Muscle of arm (tissue), 14 donors: Measurements from ENCODE around the gene MAX. TPM values are rescaled to one million over a fixed set of nuclear protein-coding genes. Genes with fewer than 3 reads are reported as not detected.

Experiments
- DNase-seq: peaks from one replicate; pipeline ENCODE4 v3.0.0-alpha.2; 2013
- long read RNA-seq, 11 donors: transcript quantifications; one replicate each; lab custom pipeline, GENCODE V29; 2026
- polyA plus RNA-seq, 12 donors: library from polyadenylated mRNA; unstranded; fragments of 120-200 nt; gene quantifications; one replicate each; pipeline ENCODE4 v1.2.1, GENCODE V29; 2013; ENCODE audit not compliant: insufficient read length in 12 of 12

Gene MAX, protein sequence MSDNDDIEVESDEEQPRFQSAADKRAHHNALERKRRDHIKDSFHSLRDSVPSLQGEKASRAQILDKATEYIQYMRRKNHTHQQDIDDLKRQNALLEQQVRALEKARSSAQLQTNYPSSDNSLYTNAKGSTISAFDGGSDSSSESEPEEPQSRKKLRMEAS
- polyA plus RNA-seq, result 100 to 1,000 TPM in 1 of 12 donors, 10 to 100 TPM in 10, not detected in 1; 29.1 to 143 (median 35.0) TPM
- long read RNA-seq, donor 1, transcript MAX-213 (3 exons, 585 nt), result minor isoform, 7 of 89 reads
- long read RNA-seq, donor 1, transcript MAX-205 (5 exons, 1,546 nt), result minor isoform, 29 of 89 reads
- long read RNA-seq, donor 1, transcript MAX-204 (4 exons, 1,973 nt), result major isoform, 43 of 89 reads
- long read RNA-seq, donor 1, partial matches to known transcripts, result 0 of 89 reads
- long read RNA-seq, donor 1, other reads (novel, unspliced or antisense), result 0 of 89 reads
- long read RNA-seq, donor 2, transcript MAX-204 (4 exons, 1,973 nt), result major isoform, 14 of 28 reads
- long read RNA-seq, donor 2, transcript MAX-205 (5 exons, 1,546 nt), result minor isoform, 10 of 28 reads
- long read RNA-seq, donor 2, partial matches to known transcripts, result 0 of 28 reads
- long read RNA-seq, donor 2, other reads (novel, unspliced or antisense), result 0 of 28 reads
- long read RNA-seq, donor 3, transcript MAX-205 (5 exons, 1,546 nt), result major isoform, 7 of 11 reads
- long read RNA-seq, donor 3, partial matches to known transcripts, result 0 of 11 reads
- long read RNA-seq, donor 3, other reads (novel, unspliced or antisense), result 0 of 11 reads
- long read RNA-seq, donor 4, partial matches to known transcripts, result 0 of 9 reads
- long read RNA-seq, donor 4, other reads (novel, unspliced or antisense), result 0 of 9 reads
- long read RNA-seq, donor 5, transcript MAX-205 (5 exons, 1,546 nt), result minor isoform, 6 of 20 reads
- long read RNA-seq, donor 5, transcript MAX-204 (4 exons, 1,973 nt), result major isoform, 10 of 20 reads
- long read RNA-seq, donor 5, partial matches to known transcripts, result 0 of 20 reads
- long read RNA-seq, donor 5, other reads (novel, unspliced or antisense), result 0 of 20 reads
- long read RNA-seq, donor 6, partial matches to known transcripts, result 0 of 5 reads
- long read RNA-seq, donor 6, other reads (novel, unspliced or antisense), result 0 of 5 reads
- long read RNA-seq, donor 7, transcript MAX-205 (5 exons, 1,546 nt), result major isoform, 5 of 14 reads
- long read RNA-seq, donor 7, partial matches to known transcripts, result 0 of 14 reads
- long read RNA-seq, donor 7, other reads (novel, unspliced or antisense), result 0 of 14 reads
- long read RNA-seq, donor 8, transcript MAX-205 (5 exons, 1,546 nt), result major isoform, 16 of 28 reads
- long read RNA-seq, donor 8, transcript MAX-204 (4 exons, 1,973 nt), result minor isoform, 9 of 28 reads
- long read RNA-seq, donor 8, partial matches to known transcripts, result 0 of 28 reads
- long read RNA-seq, donor 8, other reads (novel, unspliced or antisense), result 0 of 28 reads
- long read RNA-seq, donor 9, transcript MAX-205 (5 exons, 1,546 nt), result major isoform, 11 of 23 reads
- long read RNA-seq, donor 9, transcript MAX-204 (4 exons, 1,973 nt), result minor isoform, 9 of 23 reads
- long read RNA-seq, donor 9, partial matches to known transcripts, result 0 of 23 reads
- long read RNA-seq, donor 9, other reads (novel, unspliced or antisense), result 0 of 23 reads
- long read RNA-seq, donor 10, transcript MAX-204 (4 exons, 1,973 nt), result major isoform, 7 of 20 reads
- long read RNA-seq, donor 10, partial matches to known transcripts, result 0 of 20 reads
- long read RNA-seq, donor 10, other reads (novel, unspliced or antisense), result 0 of 20 reads
- long read RNA-seq, donor 11, transcript MAX-204 (4 exons, 1,973 nt), result major isoform, 12 of 32 reads
- long read RNA-seq, donor 11, transcript MAX-205 (5 exons, 1,546 nt), result minor isoform, 7 of 32 reads
- long read RNA-seq, donor 11, partial matches to known transcripts, result 11 of 32 reads
- long read RNA-seq, donor 11, other reads (novel, unspliced or antisense), result 0 of 32 reads

DNA sequence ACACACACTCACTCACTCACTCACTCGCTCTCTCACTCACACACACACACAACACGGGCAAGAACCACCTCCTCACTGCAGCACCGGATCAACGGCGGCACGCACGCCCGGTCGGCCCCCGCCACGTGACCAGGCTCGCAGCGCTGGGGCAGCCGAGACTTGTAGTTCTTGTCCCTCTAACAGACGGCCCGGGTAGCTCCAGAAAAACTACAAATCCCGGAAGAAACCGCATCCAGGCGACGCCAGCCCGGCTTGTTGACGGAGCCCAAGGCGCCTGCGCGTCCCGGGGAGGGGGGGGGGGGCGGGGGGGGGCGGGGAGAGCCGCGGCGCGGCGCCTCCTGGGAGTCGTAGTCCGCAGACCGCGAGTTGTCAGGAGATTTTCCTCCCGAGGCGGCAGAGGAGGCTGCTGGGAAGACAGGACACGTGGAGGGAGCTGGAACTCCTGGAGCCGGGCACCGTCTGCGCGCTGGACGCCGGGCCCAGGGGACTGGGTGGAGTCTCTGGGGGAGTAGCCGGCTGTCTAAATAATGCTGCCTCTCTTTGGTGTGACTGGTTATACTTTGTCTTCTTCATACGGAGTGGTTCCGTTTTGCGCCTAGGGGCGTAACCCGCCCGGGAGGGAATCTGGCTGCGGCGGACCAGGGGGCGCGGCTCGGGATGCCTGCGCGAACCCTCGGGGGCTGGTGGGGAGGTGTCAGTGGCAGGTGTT lies at the start of gene MAX:
MAX (minus strand) TSS at position 77 of the 709 bp plus-strand sequence. CDS start 178 bp downstream, outside the sequence.
- peak; percentile 96 for DNase-seq

DNA sequence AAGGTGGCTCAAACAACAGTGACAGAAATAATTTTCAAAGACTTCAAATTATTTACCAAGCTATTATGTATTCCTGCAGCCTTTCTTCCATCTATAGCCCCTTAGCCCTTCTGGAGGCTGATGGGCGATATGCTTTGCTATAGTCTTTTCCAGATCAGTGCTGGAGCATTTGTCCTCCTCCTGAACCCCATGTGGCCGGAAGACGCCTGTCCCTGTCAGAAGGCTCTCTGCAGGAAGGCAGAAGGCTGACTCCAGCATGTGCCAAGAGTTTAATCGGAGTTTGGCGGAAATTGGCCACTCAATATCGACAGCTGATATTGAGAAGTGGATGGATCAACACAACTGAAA lies 49.3 kb upstream of the MAX start:
- DNase-seq, result no peak

DNA sequence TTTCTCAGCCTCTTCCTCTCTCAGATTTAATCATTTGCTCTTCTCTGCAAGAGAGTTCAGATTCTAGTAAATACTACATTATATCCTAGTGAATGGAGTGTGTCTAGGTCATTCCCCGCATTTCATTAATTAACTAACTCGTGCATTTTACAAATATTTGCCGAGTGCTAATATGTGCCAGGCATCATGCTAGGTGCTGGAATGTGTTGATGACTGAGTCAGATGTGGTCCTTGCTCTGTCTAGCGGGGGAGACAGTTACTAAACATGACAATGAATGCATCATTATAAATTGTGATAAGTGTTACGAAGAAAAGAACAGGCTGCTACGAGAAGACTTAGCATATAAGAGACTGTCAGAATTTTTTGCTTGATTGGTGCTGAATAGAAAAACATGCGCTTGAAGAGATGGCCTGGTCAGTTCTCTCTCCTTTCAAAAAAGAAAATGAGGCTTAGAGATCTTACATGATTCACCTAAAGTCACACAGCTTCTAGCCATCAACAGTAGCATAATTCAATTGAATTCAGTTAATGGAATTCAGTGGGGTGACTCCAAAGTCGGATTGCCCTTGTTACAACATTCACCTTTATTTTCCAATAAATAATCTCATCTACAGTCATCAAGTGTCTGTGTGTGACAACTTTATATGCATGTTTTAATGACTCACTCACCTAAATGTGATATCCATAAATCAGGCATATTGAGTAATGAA lies 48.7 kb upstream of the MAX start:
- DNase-seq, result no peak

DNA sequence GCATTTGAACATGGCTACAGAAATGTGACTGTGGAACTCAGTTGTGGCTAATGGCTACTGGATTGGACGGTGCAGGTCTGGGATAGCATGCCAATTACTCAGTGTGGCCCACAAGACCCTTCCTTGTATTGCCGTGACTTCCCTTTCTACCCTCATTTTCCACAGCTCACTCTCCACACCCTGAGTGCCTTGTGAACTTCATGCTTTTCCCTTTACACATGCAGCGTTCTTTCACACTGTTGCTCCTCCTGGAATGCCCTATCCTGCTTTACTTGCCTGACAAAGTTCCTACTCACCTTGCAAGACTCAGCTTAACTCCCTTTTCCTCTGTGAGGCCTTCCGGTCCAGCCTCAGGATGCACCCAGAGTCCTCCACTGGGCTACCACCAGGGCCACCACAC lies 46.8 kb upstream of the MAX start:
- DNase-seq, result no peak

DNA sequence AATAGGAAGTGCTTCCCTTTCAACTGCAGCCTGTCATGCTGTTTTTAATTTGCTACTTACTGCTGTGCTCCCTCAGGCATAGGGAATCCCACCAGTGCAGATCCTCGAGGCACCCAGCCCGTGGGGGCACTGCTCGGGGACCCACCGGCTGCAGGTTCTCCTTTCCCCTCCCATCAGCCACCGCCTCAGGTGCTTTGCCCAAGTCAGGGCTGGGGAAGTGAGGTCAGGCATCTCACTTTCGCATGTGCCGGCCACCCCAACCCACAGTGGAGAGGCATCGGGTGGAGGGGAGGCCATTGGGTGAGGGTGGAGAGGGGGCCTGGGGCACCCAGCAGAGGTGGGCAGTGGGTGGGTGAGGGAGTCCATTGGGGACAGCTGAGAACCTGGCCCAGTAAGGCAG lies 41.9 kb upstream of the MAX start:
- no peak for DNase-seq

DNA sequence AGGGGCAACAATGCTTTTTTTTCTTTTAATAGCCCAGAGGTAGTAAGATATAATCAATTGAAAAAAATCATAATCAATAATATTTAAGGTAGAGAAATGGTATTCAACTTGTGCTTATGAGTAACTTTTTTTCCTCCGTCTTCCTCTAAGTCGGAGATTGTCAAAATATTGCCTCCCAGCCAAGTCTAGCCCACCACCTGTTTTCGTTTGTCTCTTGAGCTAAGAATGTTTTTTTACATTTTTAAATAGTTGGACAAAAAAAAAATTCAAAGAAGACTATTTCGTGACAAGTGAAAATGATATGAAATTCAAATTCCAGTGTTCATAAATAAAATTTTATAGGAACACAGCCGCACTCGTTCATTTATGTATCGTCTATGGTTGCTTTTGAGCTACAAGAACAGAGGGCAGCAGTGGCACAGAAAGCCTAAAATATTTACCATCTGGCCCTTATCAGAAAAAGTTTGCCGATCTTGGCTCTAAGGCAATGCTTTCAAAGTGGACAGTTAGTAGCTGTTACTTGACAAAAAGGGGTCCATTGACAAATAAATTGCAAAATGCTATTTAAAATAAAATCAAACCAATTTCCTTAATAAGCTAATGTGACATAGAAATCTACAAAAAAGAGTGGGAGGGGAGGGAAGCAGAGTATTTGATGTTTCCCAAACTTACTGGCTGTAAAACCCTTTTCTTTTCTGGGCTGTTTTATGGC lies 40.8 kb upstream of the MAX start:
- DNase-seq, result no peak

DNA sequence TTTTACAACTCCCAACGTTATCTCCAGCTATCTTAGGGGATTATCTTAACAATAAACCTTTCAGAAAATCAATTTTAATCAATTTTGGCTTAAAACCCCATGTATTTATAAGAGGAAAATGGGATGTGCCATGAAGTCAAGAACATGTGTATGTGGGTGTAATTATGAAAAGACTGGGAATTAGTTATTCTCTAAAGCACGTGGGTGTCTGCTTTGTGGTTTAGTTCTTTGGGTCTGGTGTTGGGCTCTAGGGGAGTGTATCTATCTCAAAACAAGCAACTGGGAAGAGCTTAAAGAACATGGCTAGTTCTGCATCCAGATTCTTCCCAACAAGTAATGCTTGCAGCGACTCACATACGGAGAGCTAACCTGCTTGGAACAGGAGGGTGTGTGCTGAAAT lies 40.1 kb upstream of the MAX start:
- no peak for DNase-seq

DNA sequence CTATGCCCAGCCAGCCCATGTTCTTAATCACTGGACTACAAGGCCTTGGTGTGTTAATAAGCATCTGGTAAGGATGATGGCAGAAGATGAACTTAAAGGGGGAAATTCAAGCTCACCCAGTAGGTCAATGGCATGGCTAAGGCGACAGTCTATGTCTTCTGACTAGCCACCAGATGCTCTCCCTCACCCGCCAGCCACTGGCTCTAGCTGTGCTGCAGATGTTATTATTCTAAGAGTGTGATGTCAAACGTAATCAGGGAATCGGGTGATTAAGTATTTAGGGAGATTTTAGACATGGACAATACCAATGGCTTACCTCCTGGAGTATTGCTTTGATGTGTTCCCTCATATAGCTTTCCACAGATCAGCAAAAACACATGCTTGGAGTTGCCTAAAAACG lies 39.2 kb upstream of the MAX start:
- no peak for DNase-seq

DNA sequence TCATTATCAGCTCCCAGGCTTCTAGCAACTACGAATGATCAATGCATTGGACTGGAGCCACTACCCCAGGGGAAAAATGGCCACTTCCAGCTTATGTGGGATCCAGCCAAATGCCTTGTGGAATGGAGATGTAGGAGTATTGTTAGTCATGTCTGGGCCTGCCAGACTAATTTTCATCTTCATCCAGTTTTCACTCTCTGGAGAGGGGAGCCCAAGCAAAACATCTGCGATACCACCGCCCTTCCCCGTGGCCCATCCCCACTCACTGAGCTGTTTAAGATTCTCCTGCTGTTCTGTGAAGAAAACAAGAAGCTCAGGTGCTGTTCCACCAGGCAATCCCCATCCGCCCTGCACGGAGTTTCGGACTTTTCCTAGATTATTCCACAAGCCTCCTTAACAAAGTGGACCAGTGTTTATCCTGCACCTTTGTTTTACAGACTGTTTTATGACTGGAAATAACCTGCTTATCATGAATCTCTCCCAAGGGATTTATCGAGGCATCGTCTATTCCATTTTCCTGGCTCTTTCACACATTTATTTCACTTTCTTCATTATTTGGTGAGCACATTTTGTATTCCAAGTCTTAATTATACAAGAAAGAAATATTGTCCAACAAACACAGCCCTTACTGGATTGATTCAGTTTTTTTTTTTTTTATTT lies 35.5 kb upstream of the MAX start:
- no peak for DNase-seq

DNA sequence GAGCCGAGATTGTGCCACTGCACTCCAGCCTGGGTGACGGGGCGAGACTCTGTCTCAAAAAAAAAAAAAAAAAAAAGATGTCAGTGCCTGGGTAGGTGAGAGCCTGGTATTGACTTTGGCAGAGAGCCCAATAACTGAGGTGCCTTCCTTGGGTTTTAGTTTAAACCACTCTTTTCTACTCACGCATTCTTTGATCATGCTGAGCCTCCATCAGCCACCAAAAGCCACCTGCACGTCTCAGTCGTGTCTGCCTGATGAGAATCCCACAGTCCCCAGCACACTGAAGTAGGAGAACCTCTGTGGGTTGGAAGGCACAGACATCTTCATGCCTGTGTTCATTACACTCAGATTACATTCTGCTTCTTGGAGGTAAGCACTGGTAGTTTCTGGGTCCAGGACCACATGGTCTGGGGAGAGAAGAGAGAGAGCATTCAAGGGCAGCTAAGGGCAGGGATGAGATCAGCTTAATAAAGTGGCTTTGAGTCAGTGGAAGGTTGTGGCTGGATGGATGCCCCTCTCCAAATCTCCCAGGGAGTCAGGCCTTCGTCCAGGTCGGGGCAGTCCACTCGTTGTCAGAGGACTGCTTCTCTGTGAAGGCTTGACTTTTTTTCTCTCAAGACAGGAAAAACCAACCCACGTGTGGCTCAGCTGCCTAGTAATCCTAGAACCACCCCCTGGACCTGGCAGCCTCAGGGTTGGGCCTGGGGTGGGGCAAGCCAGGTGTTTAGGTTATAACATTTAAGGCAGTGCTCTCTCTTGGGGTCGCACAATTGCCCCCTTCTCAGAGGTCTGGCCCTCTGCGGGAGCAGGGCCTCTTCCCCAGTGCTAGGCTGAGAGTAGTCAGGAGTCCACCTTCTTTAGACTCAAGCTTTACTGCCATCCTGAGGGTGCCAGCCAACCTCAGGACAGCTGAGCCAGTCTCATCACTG lies 32.6 kb upstream of the MAX start:
- DNase-seq, result no peak

DNA sequence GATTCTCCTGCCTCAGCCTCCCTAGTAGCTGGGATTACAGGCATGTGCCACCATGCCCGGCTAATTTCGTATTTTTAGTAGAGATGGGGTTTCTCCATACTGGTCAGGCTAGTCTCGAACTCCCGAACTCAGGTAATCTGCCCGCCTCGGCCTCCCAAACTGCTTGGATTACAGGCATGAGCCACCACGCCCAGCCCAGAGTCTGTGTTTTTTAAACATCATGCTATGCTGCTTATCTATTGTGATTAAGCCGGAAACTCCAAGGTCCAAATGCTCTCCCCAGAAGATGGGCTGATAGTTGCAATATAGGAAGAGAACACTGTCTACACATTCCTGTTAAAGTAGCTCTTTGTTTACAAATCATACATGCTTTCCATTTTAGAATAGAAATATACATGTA lies 30.5 kb upstream of the MAX start:
- no peak for DNase-seq

DNA sequence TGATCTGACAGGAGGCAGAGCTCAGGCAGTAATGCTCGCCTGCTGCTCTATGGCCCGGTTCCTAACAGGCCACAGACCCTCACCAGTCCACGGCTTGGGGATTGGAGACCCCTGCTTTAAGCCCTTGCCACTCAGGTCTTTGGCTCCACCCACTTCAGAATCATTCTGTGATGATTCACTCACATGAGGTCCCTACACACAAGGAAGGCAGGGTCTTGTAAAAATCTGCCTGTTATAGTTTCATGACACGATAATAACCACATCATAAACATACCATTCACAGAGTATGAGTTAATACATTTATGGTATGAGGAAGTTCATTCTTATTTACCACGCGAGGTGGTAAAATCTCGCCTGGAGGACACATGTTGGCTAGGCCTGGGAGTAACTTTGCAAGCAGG lies 29.0 kb upstream of the MAX start:
- DNase-seq, result no peak

DNA sequence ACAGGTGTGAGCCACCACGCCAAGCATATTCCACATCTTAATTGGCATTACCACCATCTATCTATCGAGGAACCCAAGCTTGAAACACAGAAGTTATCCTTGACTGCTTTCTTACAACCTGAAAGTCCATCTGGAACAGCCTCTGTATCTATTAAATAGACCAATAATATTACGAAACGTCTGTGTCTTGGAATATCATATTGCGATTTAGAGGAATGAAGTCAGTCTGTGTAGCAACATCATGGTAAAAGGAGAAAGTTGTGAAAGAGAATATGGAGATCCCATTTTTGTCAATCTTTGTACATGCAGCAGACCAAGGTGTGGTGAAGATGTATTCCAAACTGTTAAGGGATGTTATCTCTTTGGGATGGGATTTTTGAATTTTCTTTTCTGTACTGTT lies 25.8 kb upstream of the MAX start:
- no peak for DNase-seq

DNA sequence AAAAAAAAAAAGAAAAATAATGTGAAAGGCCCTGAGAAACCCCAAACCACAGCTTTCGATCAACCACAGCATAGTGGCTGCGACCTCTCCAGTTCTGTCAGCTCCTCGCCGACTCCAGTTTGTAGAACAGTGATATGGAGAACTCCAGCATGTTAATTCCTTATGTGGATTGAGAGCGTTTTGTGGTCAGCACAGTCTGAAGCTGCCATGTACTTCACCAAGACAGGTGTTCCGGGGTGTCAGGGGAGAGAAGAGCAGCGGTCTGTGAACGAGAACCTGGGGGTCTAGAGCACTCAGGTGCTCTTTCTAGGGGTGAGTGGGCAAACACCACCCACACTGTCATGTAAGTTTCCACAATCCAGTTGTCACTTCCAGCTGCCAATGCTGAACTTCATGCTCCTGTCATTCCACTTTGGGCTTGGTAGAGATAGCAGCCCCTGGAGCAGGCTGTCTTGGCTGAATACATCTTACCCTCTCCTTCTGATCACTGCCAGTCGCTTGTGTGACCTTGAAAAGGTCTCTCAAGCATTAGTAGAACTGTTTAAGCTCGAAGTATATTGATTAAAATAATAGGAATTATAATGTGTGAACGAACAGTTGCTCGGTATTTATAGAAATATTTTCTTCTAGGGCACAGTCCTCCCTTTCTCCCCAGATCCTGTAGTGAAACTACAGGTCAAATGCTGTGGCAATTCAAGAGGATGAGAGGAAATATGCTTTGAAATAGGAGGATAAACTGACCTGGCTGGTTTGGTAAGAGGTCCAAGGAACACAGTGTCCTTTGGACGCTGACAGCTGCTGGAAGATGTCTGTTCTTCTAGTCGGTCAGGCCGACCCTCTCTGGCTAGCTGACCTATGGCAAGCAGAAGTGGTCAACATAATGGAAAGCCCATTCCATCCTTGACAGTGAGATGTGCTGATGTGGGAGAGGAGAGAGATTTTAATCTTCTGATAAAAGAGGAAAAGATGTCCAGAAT lies 15.7 kb upstream of the MAX start:
- DNase-seq, result no peak

DNA sequence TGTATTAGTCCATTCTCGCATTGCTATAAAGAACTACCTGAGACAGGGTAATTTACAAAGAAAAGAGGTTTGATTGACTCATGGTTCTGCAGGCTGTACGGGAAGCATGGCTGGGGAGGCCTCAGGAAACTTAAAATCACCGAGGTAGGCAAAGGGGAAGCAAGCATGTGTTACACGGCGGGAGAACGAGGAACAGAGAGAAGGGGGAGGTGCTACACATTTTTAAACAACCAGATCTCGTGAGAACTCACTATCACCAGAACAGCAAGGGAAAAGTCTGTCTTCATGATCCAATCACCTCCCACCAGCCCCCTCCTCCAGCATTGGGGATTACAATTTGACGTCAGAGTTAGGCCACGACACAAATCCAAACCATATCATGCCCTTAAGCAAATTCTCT lies 13.3 kb upstream of the MAX start:
- no peak for DNase-seq

DNA sequence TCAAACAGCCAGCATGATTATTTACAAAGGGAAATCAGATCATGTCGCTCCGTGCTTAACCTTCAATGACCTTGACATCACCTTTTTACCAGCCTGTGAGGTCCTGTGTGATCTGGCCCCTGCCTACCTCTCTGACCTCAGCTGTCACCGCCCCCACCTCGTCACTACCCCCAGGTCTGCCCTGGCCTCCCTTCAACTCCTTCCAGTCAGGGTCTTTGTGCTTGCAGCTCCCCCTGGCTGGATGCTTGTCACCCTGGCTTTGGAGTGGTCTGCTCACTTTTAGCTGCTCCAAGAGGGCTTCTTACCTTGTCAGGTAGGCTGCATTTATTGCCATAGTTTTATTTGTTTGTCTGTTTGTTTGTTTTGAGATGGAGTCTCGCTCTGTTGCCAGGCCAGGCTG lies 8.2 kb upstream of the MAX start:
- no peak for DNase-seq
